ENCODE results near the gene LRSAM1.

Gene LRSAM1

DNA sequence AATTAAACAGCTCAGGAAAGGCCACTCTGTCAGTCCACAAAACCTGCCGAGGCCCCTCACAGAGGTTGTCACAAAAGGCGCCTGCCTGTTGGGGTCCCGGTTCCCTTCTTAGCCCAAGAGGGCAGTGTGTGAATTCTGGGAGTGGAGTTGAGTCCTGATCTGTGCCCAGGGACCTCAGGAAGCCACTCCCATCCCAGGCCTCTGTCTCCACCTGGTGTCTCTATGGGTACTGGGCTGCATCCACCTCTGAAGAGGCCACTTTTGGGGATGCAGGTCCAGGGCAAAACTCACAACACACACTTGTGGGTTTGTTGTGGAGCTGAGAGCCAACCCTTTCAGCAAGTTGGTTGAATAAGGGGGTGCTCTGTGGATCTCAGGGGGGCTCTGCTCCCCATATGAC is 86.5 kb downstream of the LRSAM1 start:
- DNase-seq: no peak

DNA sequence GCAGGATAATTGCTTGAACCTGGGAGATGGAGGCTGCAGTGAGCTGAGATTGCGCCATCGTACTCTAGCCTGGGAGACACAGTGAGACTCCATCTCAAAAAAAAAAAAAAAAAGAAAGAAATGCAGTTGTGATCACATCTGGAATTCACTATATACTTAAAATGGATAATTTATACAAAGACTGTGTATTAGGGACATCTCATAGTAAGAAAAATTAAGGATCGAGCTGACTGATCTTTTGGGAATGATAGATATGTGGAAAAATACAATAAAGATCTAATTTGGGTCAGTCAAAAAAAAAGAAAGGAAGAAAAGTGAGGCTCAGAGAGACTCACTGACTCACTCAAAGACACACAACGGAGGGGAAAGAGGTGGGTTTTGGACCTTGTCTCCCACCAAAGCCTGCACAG is 87.5 kb downstream of the LRSAM1 start:
- no peak for DNase-seq

DNA sequence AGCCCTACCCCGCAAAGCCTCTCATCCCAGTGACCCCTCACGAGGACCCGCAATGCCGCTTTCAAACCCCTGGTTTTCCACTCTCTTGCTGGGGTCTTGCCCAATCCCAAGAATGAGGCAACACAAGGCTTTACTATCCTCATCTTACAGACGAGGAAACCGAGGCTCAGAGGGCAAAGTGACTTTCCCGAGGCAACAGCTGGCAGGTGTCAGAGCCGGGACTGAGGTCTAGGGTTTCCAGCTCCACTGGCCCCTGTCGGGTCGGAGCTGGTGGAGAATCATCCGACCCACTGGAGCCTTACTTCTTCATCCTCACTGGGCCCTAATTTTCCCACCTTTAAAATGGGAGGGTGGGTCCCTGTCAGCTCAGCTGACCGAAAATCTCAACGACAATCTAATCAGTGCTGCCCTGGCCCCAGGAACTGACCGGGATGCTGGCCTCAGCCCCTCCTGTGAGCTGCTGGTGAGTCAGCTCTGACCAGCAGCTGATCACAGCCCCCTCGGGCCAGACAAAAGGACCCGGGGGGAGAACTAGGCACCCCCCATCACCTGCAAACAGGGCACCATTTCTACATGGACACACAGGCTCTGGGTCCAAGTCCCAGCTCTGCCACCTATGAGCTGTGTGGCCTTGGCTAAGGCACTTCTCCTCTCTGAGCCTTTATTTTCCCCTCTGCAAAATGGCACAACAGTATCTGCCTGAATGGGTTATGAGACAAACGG is 88.1 kb downstream of the LRSAM1 start:
- no peak for DNase-seq

DNA sequence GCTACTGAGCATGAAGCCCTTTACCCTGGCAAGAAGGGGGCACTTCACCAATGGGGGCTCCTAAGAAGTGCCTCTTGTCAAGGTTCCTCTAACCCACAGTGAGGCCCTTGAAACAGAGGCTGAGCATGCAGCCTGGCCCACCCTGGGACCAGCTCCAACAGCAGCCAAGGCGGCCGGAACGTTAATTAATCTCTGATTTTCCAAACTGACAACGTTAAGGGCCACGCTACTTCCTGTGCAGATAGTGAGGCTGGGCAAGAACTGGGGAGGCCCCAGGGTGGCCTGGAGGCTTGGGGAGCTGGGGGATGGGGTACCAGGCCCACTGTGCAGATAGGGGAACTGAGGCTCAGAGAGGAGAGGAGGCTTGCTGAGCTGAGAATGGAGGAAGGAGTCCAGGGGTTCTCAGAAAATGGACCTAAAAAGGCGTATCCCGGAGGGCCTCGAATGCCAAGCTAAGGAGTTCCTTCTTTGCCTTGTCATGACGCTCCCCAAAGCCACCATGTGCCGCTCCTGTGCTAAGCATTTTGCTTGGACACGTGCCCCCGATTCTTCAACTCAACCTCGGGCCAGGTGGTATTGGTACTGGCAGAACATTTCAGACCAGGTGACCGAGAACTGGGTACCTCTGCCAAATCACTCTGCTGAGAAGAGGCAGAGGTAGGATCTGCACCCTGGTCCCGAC is 88.8 kb downstream of the LRSAM1 start:
- no peak for DNase-seq

DNA sequence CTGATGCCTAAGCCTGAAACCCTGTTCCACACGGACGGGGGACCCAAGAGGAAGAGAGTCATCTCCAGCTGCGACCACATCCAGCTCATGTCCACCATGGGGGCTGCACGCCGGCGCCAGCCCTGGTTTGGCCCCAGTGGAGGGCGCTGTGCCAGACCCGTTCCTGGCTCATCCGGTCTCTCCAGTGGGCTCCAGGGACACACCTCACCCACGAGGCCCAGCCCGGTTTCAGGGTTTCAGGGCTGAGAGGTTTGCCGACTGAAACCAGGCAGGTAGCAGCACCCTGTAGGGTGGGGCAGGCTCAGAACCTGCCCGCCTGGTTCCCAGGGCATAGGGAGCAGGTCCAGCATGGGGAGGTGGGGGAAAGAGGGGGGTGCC is 89.3 kb downstream of the LRSAM1 start:
- DNase-seq: no peak

DNA sequence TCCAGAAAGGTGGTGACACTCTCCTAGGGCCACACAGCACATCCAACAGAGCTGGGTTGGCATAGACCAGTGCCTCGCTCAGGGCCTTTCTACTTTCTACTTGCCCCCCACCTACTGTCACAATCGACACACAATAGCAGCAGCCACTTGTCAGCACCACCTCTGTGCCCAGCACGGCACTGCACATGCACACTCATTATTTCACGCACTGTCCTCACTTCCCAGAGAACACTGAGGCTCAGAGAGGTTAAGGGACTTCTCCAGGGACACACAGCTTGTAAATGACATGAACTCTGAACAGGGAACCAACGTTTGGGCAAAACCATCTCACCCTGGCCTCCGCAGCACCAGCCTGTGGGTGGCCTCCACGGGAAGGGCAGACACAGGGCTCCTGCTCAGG is 89.9 kb downstream of the LRSAM1 start:
- DNase-seq: no peak

DNA sequence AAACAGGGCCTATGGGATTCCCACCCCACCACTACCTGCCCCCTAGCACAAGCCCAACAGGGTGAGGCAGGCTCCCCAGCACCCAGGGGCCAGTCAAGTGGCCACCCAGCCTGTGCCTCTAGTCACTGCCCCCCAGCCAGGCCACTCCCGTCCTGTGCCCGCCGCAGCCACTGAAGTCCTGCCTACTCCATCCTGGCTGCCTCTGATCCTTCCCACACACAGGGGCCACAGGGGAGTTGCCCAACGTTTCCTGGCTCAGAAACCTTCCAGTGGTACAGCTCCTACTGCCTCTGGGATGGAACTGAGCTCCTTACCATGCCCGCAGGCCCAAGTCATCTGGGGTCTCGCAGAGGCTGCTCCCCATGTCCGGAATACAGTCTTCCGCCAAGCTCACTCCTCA is 90.6 kb downstream of the LRSAM1 start:
- no peak for DNase-seq

- no peak for DNase-seq
Observed at GRCh38 chr9:127543221-127543620, 91.9 kb downstream of the LRSAM1 start.

DNA sequence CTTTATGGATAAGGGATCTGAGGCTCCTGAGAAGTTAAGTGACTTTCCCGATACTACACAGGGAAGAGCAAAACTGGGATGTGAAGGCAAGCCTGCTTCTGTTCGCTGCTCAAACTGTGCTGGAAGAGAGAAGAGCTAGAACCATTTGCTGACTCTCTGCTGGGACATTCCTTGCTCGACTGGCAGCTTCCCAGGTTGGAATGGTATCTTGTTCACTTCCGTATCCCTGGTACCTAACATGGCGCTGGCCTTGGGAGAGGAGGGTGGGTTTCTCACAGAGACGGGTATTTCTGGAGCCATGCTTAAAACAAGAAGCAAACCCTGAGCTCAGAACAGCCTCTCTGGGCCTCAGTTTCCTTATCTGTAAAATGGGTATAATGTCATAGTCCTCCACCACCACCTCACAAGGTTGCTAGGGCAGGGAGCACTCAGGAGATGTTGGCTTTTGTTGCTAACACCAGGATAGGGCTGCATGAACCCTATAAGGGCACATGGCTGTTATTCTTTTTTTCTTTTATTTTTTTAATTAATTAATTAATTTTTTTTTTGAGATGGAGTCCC is 92.7 kb downstream of the LRSAM1 start:
- DNase-seq: no peak

DNA sequence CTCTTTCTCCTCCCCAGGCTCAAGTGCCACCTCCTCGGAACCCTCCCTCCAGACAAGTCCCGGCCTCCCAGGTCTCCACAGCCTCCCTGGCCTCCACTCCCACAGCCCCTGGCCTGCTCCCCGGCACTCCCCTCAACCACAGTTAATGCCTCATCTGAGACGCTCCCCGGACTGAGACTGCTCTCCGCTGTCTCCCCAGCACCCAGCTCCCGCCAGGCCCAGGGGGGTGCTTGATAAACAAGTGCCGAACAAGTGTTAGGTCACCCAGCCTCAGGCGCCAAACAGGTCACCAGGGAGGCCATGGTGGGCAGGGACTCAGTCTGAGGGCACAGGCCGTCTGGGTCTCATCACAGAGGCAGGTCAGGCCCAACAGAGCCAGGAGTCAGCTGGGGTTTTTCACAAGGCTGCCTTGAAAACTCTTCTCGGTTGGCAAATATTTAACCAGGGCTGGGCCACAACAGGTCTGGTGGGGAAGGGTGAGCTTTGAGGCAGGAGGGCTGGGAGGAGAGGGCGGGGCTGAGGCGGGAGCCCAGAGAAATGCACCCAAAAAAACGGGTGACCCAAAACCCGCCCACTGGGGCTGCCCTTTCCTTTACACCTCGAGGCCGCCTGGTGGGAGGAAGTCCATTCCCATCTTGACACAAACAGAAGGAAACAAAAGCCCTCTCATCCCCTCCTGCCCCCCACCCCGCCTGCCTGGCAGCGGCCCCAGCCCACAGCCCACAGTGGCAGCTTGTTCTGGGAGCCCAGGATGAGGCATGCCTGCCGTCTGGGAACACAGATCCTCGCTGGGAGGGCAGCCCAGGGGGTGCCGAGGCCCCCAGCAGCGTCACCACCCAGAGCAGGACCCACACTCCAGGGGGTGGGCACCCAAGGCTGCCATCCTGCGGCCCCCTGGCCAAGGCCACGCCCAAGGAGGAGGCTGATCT is 94.2 kb downstream of the LRSAM1 start:
- no peak for DNase-seq

DNA sequence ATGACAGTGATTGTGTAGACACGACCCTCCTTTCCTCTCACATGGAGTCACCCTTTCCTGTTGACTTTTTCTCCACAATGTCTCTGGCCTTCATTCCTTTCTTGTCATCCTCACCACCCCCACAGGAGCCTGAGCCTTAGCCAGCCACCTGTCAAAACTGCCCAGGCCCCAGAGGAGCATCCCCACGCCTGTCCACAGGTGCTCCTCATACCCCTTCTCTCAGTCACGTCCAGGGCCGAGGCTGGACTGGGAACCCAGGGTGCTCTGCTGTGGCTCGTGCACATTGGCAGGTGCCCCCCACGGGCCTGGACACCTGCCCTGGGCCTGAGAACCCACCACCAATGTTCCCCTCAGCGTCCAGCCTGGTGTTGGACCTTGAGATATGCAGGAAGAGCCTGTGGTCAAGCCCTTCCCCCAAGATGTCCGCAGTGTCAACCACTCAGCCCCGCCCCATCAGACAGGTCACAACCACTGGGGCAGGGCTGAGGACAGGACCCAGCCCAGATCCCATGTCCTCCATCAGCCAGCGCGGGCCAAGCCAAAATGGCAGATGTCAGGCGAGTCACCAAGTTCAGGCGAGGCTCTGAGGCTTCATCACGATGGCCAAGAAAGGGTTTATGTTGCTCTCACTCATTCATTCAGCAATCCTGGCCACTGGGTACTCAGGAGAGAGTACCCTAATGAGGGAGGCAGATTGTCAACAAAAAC is 95.0 kb downstream of the LRSAM1 start:
- DNase-seq: no peak

DNA sequence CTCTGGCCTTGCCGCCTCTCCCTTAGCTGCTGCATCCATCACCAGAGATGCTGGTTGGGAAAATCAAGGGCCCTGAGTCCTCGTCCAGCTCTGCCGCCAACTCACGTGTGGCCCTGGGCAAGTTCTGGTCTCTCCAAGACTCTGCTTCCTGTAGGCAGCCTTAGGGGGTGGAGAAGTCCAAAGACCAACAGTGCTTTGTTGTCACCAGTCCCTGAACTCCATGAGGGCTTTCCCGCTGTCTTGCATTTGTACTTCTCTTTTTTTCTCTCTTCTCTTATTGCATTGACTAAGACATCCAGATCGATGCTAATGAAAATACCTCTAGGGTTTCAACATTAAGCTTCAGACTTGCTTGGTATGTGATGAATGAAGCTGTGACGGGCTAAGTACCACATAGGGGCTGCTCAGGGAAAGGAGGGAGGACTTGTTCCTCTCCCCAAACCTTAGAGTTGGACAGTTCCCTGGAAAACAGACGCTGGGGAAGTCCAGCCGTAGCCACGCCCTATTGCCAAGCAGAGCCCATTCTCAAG is 97.1 kb downstream of the LRSAM1 start:
- no peak for DNase-seq

GRCh38 chr9:127549218-127549617 is 97.9 kb downstream of the LRSAM1 start:
- no peak for DNase-seq

DNA sequence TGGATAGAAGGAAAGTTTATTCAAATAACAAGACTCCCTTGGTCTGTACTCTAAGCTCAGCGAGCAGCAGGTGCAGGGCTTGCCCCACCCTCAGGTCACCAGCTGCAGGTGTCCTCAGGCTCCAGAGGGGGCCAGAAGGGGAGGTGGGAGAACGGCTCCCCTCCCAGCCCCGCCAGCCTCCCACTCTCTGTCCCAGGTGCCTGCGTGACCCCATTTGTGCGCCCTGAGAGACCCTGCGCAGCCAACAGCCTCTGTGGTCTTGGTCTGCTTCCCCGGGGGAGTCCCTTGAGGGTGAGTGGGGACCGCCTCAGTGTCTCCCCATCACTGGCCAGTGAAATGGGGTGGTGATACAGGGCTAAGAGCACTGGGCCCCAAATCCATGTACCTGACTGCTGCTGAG is 98.4 kb downstream of the LRSAM1 start:
- no peak for DNase-seq

DNA sequence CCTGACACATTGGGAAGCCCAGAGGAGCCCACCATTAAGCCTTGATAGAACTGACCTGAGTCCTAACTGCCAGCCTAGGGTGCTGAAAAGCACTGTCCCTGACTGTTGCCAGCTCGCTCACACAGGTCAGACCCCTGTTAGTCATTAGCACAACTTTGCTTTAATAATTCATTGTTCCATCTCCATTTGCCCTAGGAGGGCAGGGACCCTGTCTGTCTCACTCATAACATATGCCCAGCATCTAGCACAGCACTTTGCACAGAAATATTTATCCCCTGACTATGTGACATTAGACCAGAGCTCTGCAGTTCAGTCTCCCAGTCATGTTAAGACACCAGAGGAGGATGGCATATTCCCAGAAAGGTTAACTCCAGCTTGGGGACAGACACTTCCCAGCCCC is 99.0 kb downstream of the LRSAM1 start:
- DNase-seq: no peak

DNA sequence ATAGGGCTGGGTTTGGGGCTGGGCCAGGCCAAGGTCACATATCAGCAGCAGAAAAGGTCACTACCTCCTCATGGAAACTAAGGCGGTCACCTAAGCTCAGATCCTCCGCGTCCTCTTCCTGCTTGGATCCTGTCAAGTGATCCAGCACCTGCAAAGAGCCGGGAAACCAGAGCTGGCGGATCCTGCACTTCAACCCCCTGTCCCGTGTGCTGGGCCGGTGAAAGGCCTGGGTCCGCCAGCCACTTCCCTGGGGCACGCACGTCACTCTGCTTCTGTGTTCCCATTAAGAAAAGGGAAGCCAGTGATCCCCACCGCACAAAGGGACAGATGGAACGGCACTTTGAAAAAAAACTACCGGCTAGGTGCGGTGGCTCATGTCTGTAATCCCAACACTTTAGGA is 99.4 kb downstream of the LRSAM1 start:
- no peak for DNase-seq
